GM12892 (cell line): ENCODE measurements around the gene IGF1R.

ENCODE experiments used
- POLR2A ChIP-seq: IDR thresholded peaks from 2 replicates; pipeline ENCODE4 v1.6.1; 2011; ENCODE audit warnings: low read depth, low read length, control low read depth
- POLR2AphosphoS5 ChIP-seq: IDR thresholded peaks from 2 replicates; pipeline ENCODE4 v1.6.1; 2011; ENCODE audit warnings: low read depth, low read length, control low read depth

DNA sequence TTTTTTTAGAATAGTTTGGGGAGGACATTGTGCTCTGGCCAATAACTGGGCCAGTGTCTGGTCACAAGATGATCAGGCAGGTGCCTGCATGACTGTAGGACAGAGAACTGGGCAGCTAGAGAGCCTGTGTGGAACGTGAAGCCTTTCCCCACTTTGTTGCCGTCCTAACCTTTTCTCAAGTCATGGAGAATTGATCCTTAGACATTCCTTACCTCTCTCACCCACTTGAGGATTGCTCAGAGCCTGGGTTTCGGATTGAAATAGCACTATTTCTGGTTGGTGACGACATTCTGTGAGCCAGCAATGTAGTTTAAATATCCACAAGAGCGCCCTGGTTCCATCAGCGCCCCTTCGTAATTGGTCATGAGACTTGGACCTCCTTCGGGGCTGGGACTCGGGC is 138.4 kb downstream of the IGF1R start:
- TF ChIP-seq POLR2AphosphoS5 (no peak), POLR2A (no peak)
